ENCODE measurements around the gene INTS3. TPM values are rescaled to one million over a fixed set of nuclear protein-coding genes. Genes with fewer than 3 reads are reported as not detected.

Gene INTS3
- total and polyA plus RNA-seq, 3 experiments from 2014 or later, result 11.9 to 61.1 (median 58.2) TPM

DNA sequence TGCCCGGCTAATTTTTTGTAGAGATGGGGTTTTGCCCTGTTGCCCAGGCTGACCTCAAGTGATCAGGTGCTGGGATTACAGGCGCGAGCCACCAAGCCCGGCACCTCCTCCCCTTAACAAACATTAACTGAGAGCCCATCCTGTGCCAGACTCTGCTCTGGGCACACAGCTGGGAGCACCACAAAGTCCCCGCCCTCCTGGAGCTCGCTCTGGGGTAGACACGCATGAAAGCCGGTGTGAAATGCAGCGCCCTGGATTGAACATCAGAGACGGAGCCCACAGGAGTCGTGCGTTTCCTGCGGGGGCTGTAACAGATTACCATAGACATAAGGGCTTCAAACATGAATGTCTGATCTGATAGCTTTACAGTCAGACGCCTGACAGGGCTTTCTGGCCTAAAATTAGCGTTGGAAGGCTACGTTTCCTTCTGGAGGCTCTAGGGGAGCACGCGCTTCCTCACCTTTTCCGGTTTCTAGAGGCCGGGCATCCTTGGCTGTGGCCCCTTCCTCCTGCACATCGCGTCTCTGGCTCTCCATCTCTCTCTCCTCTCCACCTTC is 61.7 kb downstream of the INTS3 start:
- Histone ChIP-seq H3K27ac (ENCODE audit: low read depth, low read length) (no peak overlapping the region), H3K27me3 (ENCODE audit: insufficient read depth, low read length, poor library complexity, severe bottlenecking) (no peaks in the 10 kb centered on the region), H3K4me3 (ENCODE audit: low read length) (no peak overlapping the region), H3K9me3 (ENCODE audit: low read length) (no peaks in the 10 kb centered on the region), H3K4me1 (ENCODE audit: insufficient read depth, low read length) (peaks cover 12% of the 10 kb centered on the region), H3K36me3 (ENCODE audit: insufficient read depth, low read length) (no peaks in the 10 kb centered on the region)
- Mint-ChIP-seq H3K27ac (peak overlapping the region in 2 of 8 donors; percentile 8 to 30), H3K36me3 (no peaks in the 10 kb centered on the region), H3K27me3 (peaks cover 13 to 20% of the 10 kb centered on the region in 2 donors), H3K4me1 (peaks cover 15 to 22% (median 18%) of the 10 kb centered on the region in 3 donors), H3K9me3 (peaks cover 0 to 1% (median 0%) of the 10 kb centered on the region in 5 donors), H3K4me3 (peak overlapping the region; percentile 6 to 39 (median 18))
- peak in 1 of 5 donors; percentile 35 for DNase-seq
- CTCF ChIA-PET, result interaction anchor here (0.9 to 1.5 kb wide), 3 partner anchors 14 to 197 kb away, joined by 3 to 4 read pairs (median 4); no protein-coding TSS in a partner anchor
- POLR2A ChIA-PET, result no interaction called here

DNA sequence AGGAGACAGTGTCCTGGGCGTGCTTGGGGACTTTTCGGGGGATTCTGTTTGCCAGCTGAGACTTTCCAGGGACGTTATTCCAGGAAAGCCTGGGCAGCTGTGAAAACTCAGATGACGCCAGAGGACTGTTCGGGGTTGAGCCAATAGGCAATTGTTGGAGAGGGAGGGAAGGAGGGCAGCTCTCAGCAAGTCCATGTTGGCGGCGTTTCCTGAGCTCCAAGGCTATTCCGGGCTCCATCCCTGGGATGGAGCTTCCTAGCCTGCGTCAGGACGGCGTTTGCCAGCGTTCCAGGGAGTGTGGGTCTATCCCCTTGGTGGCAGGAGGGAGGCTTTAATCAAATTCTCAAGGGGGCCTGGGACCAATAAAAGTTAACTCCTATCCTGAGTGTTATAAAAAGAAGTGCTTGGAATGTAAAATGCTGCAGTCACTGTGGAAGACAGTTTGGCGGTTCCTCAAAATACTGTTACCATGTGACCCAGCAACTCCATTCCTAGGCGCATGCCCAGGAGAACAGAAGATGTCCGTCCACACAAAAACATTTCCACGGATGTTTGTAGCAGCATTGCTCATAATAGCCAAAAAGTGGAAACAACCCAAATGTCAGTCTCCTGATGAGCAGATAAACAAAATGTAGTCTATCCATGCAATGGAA is 62.6 kb downstream of the INTS3 start:
- Histone ChIP-seq H3K36me3 (ENCODE audit: insufficient read depth, low read length) (no peaks in the 10 kb centered on the region), H3K27me3 (ENCODE audit: insufficient read depth, low read length, poor library complexity, severe bottlenecking) (no peaks in the 10 kb centered on the region), H3K9me3 (ENCODE audit: low read length) (no peaks in the 10 kb centered on the region), H3K4me3 (ENCODE audit: low read length) (no peak overlapping the region), H3K27ac (ENCODE audit: low read depth, low read length) (no peak overlapping the region), H3K4me1 (ENCODE audit: insufficient read depth, low read length) (peaks cover 12% of the 10 kb centered on the region)
- DNase-seq, result no peak
- H3K4me1 Mint-ChIP-seq, result peaks cover 18 to 25% (median 22%) of the 10 kb centered on the region in 3 donors
- no peaks in the 10 kb centered on the region for H3K36me3 Mint-ChIP-seq
- H3K9me3 Mint-ChIP-seq, result peaks cover 0 to 1% (median 0%) of the 10 kb centered on the region in 5 donors
- CTCF ChIA-PET, result interaction anchor here (1.4 to 1.7 kb wide), 3 partner anchors 13 to 196 kb away, joined by 4 read pairs; partner anchors contain the start of gene RAB13
- peak overlapping the region in 4 of 8 donors; percentile 8 to 58 (median 16) for H3K27ac Mint-ChIP-seq
- POLR2A ChIA-PET, result no interaction called here
- H3K4me3 Mint-ChIP-seq, result peak overlapping the region in 1 of 7 donors; percentile 45
- peaks cover 13 to 20% of the 10 kb centered on the region in 2 donors for H3K27me3 Mint-ChIP-seq

- ChIA-PET CTCF (interaction anchor here (0.6 to 1.7 kb wide), 3 partner anchors 193 to 480 kb away, joined by 3 to 4 read pairs (median 3); partner anchors contain the start of gene RAB13), POLR2A (no interaction called here)
- Mint-ChIP-seq H3K9me3 (peaks cover 0 to 1% (median 0%) of the 10 kb centered on the region in 5 donors), H3K4me1 (peaks cover 18 to 32% (median 22%) of the 10 kb centered on the region in 3 donors), H3K36me3 (no peaks in the 10 kb centered on the region), H3K4me3 (peak overlapping the region in 2 of 7 donors; percentile 0 to 45), H3K27ac (peak overlapping the region in 6 of 8 donors; percentile 8 to 64 (median 38)), H3K27me3 (peaks cover 13 to 20% of the 10 kb centered on the region in 2 donors)
- peak in 1 of 5 donors; percentile 29 for DNase-seq
- H3K27ac ChIP-seq (ENCODE audit: low read depth, low read length), result no peak overlapping the region
- H3K4me3 ChIP-seq (ENCODE audit: low read length), result no peak overlapping the region
- H3K9me3 ChIP-seq (ENCODE audit: low read length), result no peaks in the 10 kb centered on the region
- H3K36me3 ChIP-seq (ENCODE audit: insufficient read depth, low read length), result no peaks in the 10 kb centered on the region
- no peaks in the 10 kb centered on the region for H3K27me3 ChIP-seq (ENCODE audit: insufficient read depth, low read length, poor library complexity, severe bottlenecking)
- H3K4me1 ChIP-seq (ENCODE audit: insufficient read depth, low read length), result peaks cover 13% of the 10 kb centered on the region
Measured at GRCh38 chr1:153790966-153791647, 63.3 kb downstream of the INTS3 start.

DNA sequence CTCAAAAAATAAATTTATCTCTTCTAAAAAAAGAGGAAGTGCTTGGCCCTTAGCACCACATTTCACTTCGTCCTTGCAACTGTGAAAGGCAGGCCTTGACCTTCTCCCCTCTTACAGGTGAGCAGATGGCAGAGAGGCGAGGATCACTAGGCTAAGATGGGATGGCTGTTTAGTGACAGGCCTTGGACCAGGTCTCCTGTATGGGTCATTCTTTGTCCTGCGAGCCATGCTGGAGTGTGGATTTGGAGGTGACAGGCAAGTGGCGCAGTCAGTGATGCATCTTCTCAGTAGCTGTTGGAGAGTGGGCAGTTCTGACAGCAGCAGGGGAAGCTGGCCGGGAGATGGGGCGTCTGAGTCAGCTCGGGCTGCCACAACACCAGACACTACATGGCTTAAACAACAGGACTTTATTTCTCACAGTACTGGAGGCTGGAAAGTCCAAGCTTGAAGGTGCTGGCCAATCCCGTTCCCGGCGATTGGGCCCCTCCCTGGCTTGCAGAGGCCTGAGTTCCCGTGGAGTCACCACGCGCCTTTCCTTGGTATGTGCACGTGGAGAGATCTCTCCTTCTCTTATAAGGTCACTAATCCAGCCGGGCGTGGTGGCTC is 63.9 kb downstream of the INTS3 start:
- peaks cover 20% of the 10 kb centered on the region for H3K4me1 ChIP-seq (ENCODE audit: insufficient read depth, low read length)
- H3K27me3 ChIP-seq (ENCODE audit: insufficient read depth, low read length, poor library complexity, severe bottlenecking), result no peaks in the 10 kb centered on the region
- CTCF ChIA-PET, result interaction anchor here (0.6 to 1.7 kb wide), 3 partner anchors 192 to 480 kb away, joined by 3 to 4 read pairs (median 3); partner anchors contain the start of gene RAB13
- no peaks in the 10 kb centered on the region for H3K36me3 ChIP-seq (ENCODE audit: insufficient read depth, low read length)
- POLR2A ChIA-PET, result no interaction called here
- Mint-ChIP-seq H3K27ac (peak overlapping the region in 1 of 8 donors; percentile 29), H3K27me3 (peaks cover 13 to 17% of the 10 kb centered on the region in 2 donors), H3K4me1 (peaks cover 21 to 38% (median 26%) of the 10 kb centered on the region in 3 donors), H3K4me3 (no peak overlapping the region), H3K9me3 (peaks cover 0 to 1% (median 0%) of the 10 kb centered on the region in 5 donors), H3K36me3 (no peaks in the 10 kb centered on the region)
- no peaks in the 10 kb centered on the region for H3K9me3 ChIP-seq (ENCODE audit: low read length)
- no peak overlapping the region for H3K27ac ChIP-seq (ENCODE audit: low read depth, low read length)
- H3K4me3 ChIP-seq (ENCODE audit: low read length), result no peak overlapping the region
- no peak for DNase-seq

DNA sequence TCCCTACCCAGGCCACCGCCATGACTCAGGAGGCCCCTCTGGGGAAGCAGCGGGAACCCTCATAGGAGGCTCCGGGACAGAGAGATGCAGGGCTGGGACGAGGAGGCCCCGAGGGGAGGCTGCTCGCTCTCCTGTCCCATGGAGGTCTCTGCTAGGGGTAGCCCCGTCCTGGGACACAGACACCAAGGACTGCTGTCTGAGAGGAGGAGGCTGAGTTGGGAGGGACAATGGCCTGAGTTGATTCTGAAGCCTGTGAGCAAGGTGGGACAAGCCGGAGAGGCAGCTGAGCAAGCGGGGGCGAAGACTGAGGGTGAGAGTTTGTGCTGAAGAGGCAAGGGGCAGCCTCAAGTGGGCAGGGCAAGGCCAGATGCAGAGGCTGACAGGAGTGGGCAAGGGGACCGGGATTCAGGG is 64.8 kb downstream of the INTS3 start:
- H3K9me3 Mint-ChIP-seq, result peaks cover 0 to 1% (median 0%) of the 10 kb centered on the region in 5 donors
- H3K4me3 Mint-ChIP-seq, result peak overlapping the region in 1 of 7 donors; percentile 9
- Histone ChIP-seq H3K4me3 (ENCODE audit: low read length) (no peak overlapping the region), H3K27ac (ENCODE audit: low read depth, low read length) (no peak overlapping the region), H3K9me3 (ENCODE audit: low read length) (no peaks in the 10 kb centered on the region), H3K36me3 (ENCODE audit: insufficient read depth, low read length) (no peaks in the 10 kb centered on the region), H3K4me1 (ENCODE audit: insufficient read depth, low read length) (peaks cover 24% of the 10 kb centered on the region), H3K27me3 (ENCODE audit: insufficient read depth, low read length, poor library complexity, severe bottlenecking) (no peaks in the 10 kb centered on the region)
- POLR2A ChIA-PET, result no interaction called here
- DNase-seq, result no peak
- H3K27me3 Mint-ChIP-seq, result peaks cover 13 to 15% of the 10 kb centered on the region in 2 donors
- no peaks in the 10 kb centered on the region for H3K36me3 Mint-ChIP-seq
- H3K4me1 Mint-ChIP-seq, result peaks cover 28 to 45% (median 32%) of the 10 kb centered on the region in 3 donors
- H3K27ac Mint-ChIP-seq, result no peak overlapping the region
- CTCF ChIA-PET, result no interaction called here

- peaks cover 24% of the 10 kb centered on the region for H3K4me1 ChIP-seq (ENCODE audit: insufficient read depth, low read length)
- ChIA-PET CTCF (interaction anchor here (1.0 to 1.2 kb wide), 2 partner anchors 153 to 193 kb away, joined by 3 to 4 read pairs; partner anchors contain the start of genes DENND4B and RAB13), POLR2A (no interaction called here)
- peaks cover 6 to 9% of the 10 kb centered on the region in 2 donors for H3K27me3 Mint-ChIP-seq
- no peak overlapping the region for H3K27ac ChIP-seq (ENCODE audit: low read depth, low read length)
- DNase-seq, result no peak
- peaks cover 29 to 48% (median 32%) of the 10 kb centered on the region in 3 donors for H3K4me1 Mint-ChIP-seq
- no peaks in the 10 kb centered on the region for H3K36me3 ChIP-seq (ENCODE audit: insufficient read depth, low read length)
- H3K9me3 ChIP-seq (ENCODE audit: low read length), result no peaks in the 10 kb centered on the region
- H3K4me3 Mint-ChIP-seq, result no peak overlapping the region
- no peaks in the 10 kb centered on the region for H3K36me3 Mint-ChIP-seq
- H3K27ac Mint-ChIP-seq, result peak overlapping the region in 2 of 8 donors; percentile 29 to 63
- no peaks in the 10 kb centered on the region for H3K27me3 ChIP-seq (ENCODE audit: insufficient read depth, low read length, poor library complexity, severe bottlenecking)
- no peak overlapping the region for H3K4me3 ChIP-seq (ENCODE audit: low read length)
- peaks cover 0 to 1% (median 0%) of the 10 kb centered on the region in 5 donors for H3K9me3 Mint-ChIP-seq
Measured at GRCh38 chr1:153793261-153793972, 65.6 kb downstream of the INTS3 start.

GRCh38 chr1:153793973-153794615 is 66.2 kb downstream of the INTS3 start:
- Mint-ChIP-seq H3K27me3 (peaks cover 4 to 6% of the 10 kb centered on the region in 2 donors), H3K36me3 (no peaks in the 10 kb centered on the region), H3K27ac (peak overlapping the region in 1 of 8 donors; percentile 54), H3K9me3 (peaks cover 0 to 1% (median 0%) of the 10 kb centered on the region in 5 donors), H3K4me3 (peak overlapping the region in 1 of 7 donors; percentile 32), H3K4me1 (peaks cover 27 to 45% (median 32%) of the 10 kb centered on the region in 3 donors)
- Histone ChIP-seq H3K36me3 (ENCODE audit: insufficient read depth, low read length) (no peaks in the 10 kb centered on the region), H3K4me3 (ENCODE audit: low read length) (no peak overlapping the region), H3K27ac (ENCODE audit: low read depth, low read length) (no peak overlapping the region), H3K4me1 (ENCODE audit: insufficient read depth, low read length) (peaks cover 24% of the 10 kb centered on the region), H3K27me3 (ENCODE audit: insufficient read depth, low read length, poor library complexity, severe bottlenecking) (no peaks in the 10 kb centered on the region), H3K9me3 (ENCODE audit: low read length) (no peaks in the 10 kb centered on the region)
- CTCF ChIA-PET, result interaction anchor here (0.9 to 1.2 kb wide), 3 partner anchors 152 to 192 kb away, joined by 3 to 4 read pairs (median 3); partner anchors contain the start of genes DENND4B and RAB13
- POLR2A ChIA-PET, result no interaction called here
- peak in 1 of 5 donors; percentile 33 for DNase-seq
